ENCODE results near the gene DNAJC21.

DNA sequence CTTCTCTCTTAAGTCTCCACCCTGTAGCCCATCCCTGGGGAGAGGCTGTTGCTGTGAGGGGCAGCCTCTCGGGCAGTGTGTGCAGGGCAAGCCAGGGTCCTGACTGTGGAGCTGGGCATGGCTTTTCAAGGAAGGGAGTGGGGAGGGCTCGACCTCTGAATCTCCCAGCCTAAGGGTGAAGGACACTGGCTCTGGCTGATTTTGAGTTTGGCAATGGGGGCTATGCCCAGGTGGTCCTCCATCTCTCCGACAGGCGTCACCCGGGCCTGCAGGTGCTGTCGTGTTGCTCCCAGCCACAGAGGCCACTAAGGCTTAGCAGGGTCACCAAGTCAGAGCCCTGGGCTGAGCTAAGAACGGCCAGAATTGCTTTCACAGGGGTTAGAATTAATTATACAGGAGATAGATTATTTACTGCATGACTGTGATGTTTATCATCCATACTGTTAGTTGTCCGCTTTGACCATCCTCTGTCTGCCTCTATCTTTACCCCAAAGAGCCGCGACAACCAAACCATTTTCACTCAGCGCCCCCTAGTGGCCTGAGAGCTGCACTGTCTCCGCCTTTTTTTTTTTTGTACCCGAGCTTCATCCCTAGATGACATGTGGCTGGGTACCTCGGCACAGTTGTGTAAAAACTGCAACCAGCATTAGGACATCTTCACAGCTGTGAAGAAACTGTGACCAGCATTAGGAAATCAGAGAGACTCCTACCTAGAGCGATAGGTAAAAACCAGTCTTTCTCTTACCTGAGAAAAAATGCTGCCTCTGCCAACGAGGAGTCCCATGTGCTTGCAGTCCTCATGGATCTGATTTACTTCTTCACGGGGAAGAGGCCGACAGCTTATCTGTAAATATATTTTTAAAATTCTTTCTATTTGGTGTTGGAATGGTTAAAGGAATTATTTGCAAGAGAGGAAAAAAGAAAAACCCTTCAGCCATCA, 73.9 kb downstream of the DNAJC21 start:
- TF ChIP-seq, protein P1, sequence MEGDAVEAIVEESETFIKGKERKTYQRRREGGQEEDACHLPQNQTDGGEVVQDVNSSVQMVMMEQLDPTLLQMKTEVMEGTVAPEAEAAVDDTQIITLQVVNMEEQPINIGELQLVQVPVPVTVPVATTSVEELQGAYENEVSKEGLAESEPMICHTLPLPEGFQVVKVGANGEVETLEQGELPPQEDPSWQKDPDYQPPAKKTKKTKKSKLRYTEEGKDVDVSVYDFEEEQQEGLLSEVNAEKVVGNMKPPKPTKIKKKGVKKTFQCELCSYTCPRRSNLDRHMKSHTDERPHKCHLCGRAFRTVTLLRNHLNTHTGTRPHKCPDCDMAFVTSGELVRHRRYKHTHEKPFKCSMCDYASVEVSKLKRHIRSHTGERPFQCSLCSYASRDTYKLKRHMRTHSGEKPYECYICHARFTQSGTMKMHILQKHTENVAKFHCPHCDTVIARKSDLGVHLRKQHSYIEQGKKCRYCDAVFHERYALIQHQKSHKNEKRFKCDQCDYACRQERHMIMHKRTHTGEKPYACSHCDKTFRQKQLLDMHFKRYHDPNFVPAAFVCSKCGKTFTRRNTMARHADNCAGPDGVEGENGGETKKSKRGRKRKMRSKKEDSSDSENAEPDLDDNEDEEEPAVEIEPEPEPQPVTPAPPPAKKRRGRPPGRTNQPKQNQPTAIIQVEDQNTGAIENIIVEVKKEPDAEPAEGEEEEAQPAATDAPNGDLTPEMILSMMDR (IDR thresholded peaks at IDR 0.05) = peak; percentile 33 to 65 (median 57)
- no peak for TF ChIP-seq POLR2AphosphoS5 (IDR thresholded peaks at IDR 0.05)
